Measurements from ENCODE around the gene ARHGAP24.

DNA sequence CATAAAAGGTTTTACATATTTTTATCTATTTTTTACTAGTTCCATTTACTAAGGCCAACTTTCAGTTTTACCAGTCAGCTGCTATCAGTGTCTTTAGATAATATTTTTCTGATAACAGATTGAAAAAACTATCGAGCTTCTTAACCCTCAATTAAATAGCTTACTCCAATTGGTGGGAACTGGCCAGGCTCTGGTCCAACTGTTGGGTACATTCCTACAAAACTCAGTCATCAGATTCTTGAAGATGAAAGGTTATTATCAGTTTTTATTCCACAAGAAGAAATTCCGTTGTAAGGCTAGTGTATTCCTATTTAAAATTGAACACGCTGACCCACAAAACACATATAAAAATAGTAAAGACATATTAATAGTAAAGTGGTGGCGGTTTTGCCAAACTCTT lies 538.7 kb downstream of the ARHGAP24 start:
- TF ChIP-seq, protein P1, sequence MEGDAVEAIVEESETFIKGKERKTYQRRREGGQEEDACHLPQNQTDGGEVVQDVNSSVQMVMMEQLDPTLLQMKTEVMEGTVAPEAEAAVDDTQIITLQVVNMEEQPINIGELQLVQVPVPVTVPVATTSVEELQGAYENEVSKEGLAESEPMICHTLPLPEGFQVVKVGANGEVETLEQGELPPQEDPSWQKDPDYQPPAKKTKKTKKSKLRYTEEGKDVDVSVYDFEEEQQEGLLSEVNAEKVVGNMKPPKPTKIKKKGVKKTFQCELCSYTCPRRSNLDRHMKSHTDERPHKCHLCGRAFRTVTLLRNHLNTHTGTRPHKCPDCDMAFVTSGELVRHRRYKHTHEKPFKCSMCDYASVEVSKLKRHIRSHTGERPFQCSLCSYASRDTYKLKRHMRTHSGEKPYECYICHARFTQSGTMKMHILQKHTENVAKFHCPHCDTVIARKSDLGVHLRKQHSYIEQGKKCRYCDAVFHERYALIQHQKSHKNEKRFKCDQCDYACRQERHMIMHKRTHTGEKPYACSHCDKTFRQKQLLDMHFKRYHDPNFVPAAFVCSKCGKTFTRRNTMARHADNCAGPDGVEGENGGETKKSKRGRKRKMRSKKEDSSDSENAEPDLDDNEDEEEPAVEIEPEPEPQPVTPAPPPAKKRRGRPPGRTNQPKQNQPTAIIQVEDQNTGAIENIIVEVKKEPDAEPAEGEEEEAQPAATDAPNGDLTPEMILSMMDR (conservative IDR thresholded peaks at IDR 0.05 in 1 of 2, IDR thresholded peaks at IDR 0.05 in 1 of 2; ENCODE audit: extremely low read depth in 1 of 2, insufficient read depth in 1 of 2, low read depth in 1 of 2, low read length in 2 of 2): no peak
- no peak for TF ChIP-seq EZH2 (IDR thresholded peaks at IDR 0.05; ENCODE audit: borderline replicate concordance, low read length)

Measured in mammary epithelial cell (primary cell).